ENCODE measurements around the gene EARS2. TPM values are rescaled to one million over a fixed set of nuclear protein-coding genes. Genes with fewer than 3 reads are reported as not detected.
"Not testable (repeated sequence)": the region's sequence is repeated elsewhere in the genome, so short reads cannot be mapped to it uniquely, and the experiment has no call there.

The EARS2 gene
- total RNA-seq, 1 donor from 2014 or later: 14.4 TPM

- no peak for DNase-seq (ENCODE audit: low spot score)
Observed at GRCh38 chr16:23485257-23485614, 71.9 kb downstream of the EARS2 start.

GRCh38 chr16:23484510-23485256, 72.5 kb downstream of the EARS2 start:
- no peak for DNase-seq (ENCODE audit: low spot score)

GRCh38 chr16:23483492-23483891, 73.7 kb downstream of the EARS2 start:
- not testable (repeated sequence) for DNase-seq (ENCODE audit: low spot score)

- no peak for DNase-seq (ENCODE audit: low spot score)
Observed at GRCh38 chr16:23482778-23483177, 74.4 kb downstream of the EARS2 start.

- DNase-seq (ENCODE audit: low spot score): no peak
Observed at GRCh38 chr16:23480257-23480656, 76.9 kb downstream of the EARS2 start.

GRCh38 chr16:23479138-23479537, 78.0 kb downstream of the EARS2 start:
- DNase-seq (ENCODE audit: low spot score): no peak

- no peak for DNase-seq (ENCODE audit: low spot score)
Observed at GRCh38 chr16:23478566-23478965, 78.6 kb downstream of the EARS2 start.

GRCh38 chr16:23476289-23476688, 80.9 kb downstream of the EARS2 start:
- no peak for DNase-seq (ENCODE audit: low spot score)

Other genes starting within 250 kb of the EARS2 start
- 20.4 TPM for gene COG7, start 104.2 kb downstream of the EARS2 start, total RNA-seq
- gene GGA2, start 46.9 kb downstream of the EARS2 start, total RNA-seq: 65.7 TPM
- gene UBFD1, start 377 bp upstream of the EARS2 start, total RNA-seq: 48.1 TPM
- gene NDUFAB1, start 39.0 kb upstream of the EARS2 start, total RNA-seq: 77.0 TPM
- gene PALB2, start 84.0 kb upstream of the EARS2 start, total RNA-seq: 10.8 TPM
- gene DCTN5, start 84.1 kb upstream of the EARS2 start, total RNA-seq: 57.6 TPM
- 1.2 TPM for gene PLK1, start 121.5 kb upstream of the EARS2 start, total RNA-seq
- gene ERN2, start 155.9 kb upstream of the EARS2 start, total RNA-seq: 1.9 TPM
- 0.22 TPM for gene CHP2, start 197.7 kb upstream of the EARS2 start, total RNA-seq